Measurements from ENCODE around the gene ST6GAL2. TPM values are rescaled to one million over a fixed set of nuclear protein-coding genes. Genes with fewer than 3 reads are reported as not detected.

Gene ST6GAL2
- total RNA-seq, 2 donors from 2014 or later = 7.8 to 17.9 TPM

DNA sequence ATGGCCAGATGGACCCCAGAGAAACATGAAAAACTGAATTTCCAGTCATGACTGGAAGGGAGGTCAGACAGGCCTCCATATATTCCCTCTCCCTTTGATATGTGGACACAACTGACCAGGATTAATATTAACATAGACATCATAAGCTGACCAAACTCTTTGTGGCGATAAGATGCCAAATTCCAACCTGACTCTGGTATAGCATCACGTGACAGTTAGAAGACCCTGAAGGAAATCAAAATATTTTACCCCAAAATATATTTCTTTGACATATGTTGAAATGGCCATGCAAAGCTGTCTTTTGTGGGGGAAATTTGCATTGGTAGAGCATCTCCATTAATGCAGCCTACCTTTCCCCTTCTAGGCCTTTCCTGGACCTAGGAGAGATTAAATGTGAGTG, 36.7 kb downstream of the ST6GAL2 start:
- WGBS, 2 experiments (ENCODE audit: insufficient coverage in 1 of 2, insufficient read length in 1 of 2) = 83 to 100% methylated on average over 1 to 2 of the region's 2 CpGs
- Mint-ChIP-seq H3K36me3 (ENCODE audit: low read depth) (no peaks in the 10 kb centered on the region), H3K4me3 (no peak overlapping the region), H3K9me3 (no peaks in the 10 kb centered on the region), H3K27me3 (ENCODE audit: insufficient read depth) (peaks cover 4% of the 10 kb centered on the region), H3K4me1 (peaks cover 50% of the 10 kb centered on the region), H3K27ac (no peak overlapping the region)
- TF ChIP-seq, protein P1, sequence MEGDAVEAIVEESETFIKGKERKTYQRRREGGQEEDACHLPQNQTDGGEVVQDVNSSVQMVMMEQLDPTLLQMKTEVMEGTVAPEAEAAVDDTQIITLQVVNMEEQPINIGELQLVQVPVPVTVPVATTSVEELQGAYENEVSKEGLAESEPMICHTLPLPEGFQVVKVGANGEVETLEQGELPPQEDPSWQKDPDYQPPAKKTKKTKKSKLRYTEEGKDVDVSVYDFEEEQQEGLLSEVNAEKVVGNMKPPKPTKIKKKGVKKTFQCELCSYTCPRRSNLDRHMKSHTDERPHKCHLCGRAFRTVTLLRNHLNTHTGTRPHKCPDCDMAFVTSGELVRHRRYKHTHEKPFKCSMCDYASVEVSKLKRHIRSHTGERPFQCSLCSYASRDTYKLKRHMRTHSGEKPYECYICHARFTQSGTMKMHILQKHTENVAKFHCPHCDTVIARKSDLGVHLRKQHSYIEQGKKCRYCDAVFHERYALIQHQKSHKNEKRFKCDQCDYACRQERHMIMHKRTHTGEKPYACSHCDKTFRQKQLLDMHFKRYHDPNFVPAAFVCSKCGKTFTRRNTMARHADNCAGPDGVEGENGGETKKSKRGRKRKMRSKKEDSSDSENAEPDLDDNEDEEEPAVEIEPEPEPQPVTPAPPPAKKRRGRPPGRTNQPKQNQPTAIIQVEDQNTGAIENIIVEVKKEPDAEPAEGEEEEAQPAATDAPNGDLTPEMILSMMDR (conservative IDR thresholded peaks at IDR 0.05) = no peak
- DNase-seq = no peak
- Histone ChIP-seq H3K9me3 (ENCODE audit: control insufficient read depth, low read length) (no peaks in the 10 kb centered on the region), H3K27me3 (ENCODE audit: control insufficient read depth, insufficient read depth, low read length, poor library complexity, severe bottlenecking) (no peaks in the 10 kb centered on the region), H3K36me3 (ENCODE audit: control insufficient read depth, insufficient read depth, low read length) (no peaks in the 10 kb centered on the region), H3K27ac (ENCODE audit: low read depth, low read length) (no peak overlapping the region), H3K9ac (ENCODE audit: extremely low read depth, low read length, poor library complexity, severe bottlenecking) (no peak overlapping the region), H3K4me3 (ENCODE audit: low read length) (no peak overlapping the region), H3K4me1 (ENCODE audit: control insufficient read depth, insufficient read depth, low read length) (peaks cover 23% of the 10 kb centered on the region)

DNA sequence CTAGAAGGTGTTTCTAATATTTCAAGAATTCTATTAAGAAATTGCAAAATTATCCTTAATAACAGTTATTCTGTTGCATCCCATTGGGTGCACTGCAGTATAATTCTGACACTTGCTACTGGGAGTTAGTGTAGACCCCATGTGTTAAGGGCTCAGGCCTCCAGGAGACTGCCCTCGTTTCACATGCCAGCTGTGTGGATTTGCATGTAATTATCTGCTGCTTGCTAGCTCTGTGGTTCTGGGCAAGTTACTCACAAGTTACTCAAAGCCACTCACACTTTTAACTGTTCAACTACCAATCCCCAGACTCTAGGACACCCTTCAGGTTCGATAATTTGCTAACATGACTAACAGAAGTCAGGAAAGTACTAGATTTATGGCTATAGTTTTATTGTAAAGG, 38.6 kb downstream of the ST6GAL2 start:
- H3K9me3 ChIP-seq (ENCODE audit: control insufficient read depth, low read length) = no peaks in the 10 kb centered on the region

DNA sequence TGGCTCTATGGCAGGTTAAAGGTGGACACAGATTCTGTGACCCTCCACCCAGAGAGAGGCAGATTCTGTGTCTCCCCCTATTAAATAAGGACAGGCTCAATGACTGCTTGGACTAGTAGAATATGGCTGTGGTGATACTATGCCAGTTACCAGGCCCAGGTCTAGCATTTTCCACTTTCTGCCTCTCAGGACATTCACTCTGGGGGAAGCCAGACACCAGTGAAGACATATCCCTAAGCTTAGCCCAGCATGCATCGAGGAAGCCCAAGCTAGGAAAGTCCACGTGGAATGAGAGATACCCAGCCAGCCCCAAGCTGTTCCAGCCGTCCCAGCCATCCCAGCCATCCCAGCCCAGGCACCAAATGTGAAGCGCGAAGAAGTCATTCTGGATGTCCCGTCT, 40.3 kb downstream of the ST6GAL2 start:
- Histone ChIP-seq H3K4me3 (ENCODE audit: low read length) (no peak overlapping the region), H3K36me3 (ENCODE audit: control insufficient read depth, insufficient read depth, low read length) (no peaks in the 10 kb centered on the region)
- 93 to 96% methylated on average over 6 of the region's 6 CpGs for WGBS, 2 experiments (ENCODE audit: insufficient coverage in 1 of 2, insufficient read length in 1 of 2)

More for the DNA sequence above, 38.6 kb downstream of the ST6GAL2 start:
- Histone ChIP-seq H3K27ac (ENCODE audit: low read depth, low read length) (no peak overlapping the region), H3K4me1 (ENCODE audit: control insufficient read depth, insufficient read depth, low read length) (peaks cover 14% of the 10 kb centered on the region), H3K9ac (ENCODE audit: extremely low read depth, low read length, poor library complexity, severe bottlenecking) (no peak overlapping the region), H3K27me3 (ENCODE audit: control insufficient read depth, insufficient read depth, low read length, poor library complexity, severe bottlenecking) (no peaks in the 10 kb centered on the region), H3K36me3 (ENCODE audit: control insufficient read depth, insufficient read depth, low read length) (no peaks in the 10 kb centered on the region), H3K4me3 (ENCODE audit: low read length) (no peak overlapping the region)
- Mint-ChIP-seq H3K4me3 (no peak overlapping the region), H3K36me3 (ENCODE audit: low read depth) (no peaks in the 10 kb centered on the region), H3K4me1 (peaks cover 32% of the 10 kb centered on the region), H3K27ac (no peak overlapping the region), H3K27me3 (ENCODE audit: insufficient read depth) (peaks cover 4% of the 10 kb centered on the region), H3K9me3 (no peaks in the 10 kb centered on the region)
- TF ChIP-seq, protein P1 (conservative IDR thresholded peaks at IDR 0.05) = no peak
- no peak for DNase-seq
- WGBS, 2 experiments (ENCODE audit: insufficient coverage in 1 of 2, insufficient read length in 1 of 2) = 78% methylated on average over 2 of the region's 2 CpGs; no CpG with 5 or more reads in 1 of the 2 experiments

More for the DNA sequence above, 40.3 kb downstream of the ST6GAL2 start:
- Histone ChIP-seq H3K27me3 (ENCODE audit: control insufficient read depth, insufficient read depth, low read length, poor library complexity, severe bottlenecking) (no peaks in the 10 kb centered on the region), H3K9ac (ENCODE audit: extremely low read depth, low read length, poor library complexity, severe bottlenecking) (no peak overlapping the region), H3K27ac (ENCODE audit: low read depth, low read length) (no peak overlapping the region), H3K9me3 (ENCODE audit: control insufficient read depth, low read length) (no peaks in the 10 kb centered on the region), H3K4me1 (ENCODE audit: control insufficient read depth, insufficient read depth, low read length) (peaks cover 5% of the 10 kb centered on the region)
- no peak for DNase-seq
- TF ChIP-seq, protein P1 (conservative IDR thresholded peaks at IDR 0.05) = no peak
- H3K27me3 Mint-ChIP-seq (ENCODE audit: insufficient read depth) = peaks cover 4% of the 10 kb centered on the region
- no peaks in the 10 kb centered on the region for H3K9me3 Mint-ChIP-seq
- no peak overlapping the region for H3K27ac Mint-ChIP-seq
- H3K36me3 Mint-ChIP-seq (ENCODE audit: low read depth) = no peaks in the 10 kb centered on the region
- H3K4me3 Mint-ChIP-seq = no peak overlapping the region
- H3K4me1 Mint-ChIP-seq = peaks cover 15% of the 10 kb centered on the region
